NCI-H1417 (cell line): ENCODE data around the gene PRPH.
"Not testable (repeated sequence)": the region's sequence is repeated elsewhere in the genome, so short reads cannot be mapped to it uniquely, and the experiment has no call there.

Experiments
- DNase-seq, 3 experiments: peaks; one replicate each; lab custom pipeline; 2025; lab: John Stamatoyannopoulos, UW

Gene PRPH

DNA sequence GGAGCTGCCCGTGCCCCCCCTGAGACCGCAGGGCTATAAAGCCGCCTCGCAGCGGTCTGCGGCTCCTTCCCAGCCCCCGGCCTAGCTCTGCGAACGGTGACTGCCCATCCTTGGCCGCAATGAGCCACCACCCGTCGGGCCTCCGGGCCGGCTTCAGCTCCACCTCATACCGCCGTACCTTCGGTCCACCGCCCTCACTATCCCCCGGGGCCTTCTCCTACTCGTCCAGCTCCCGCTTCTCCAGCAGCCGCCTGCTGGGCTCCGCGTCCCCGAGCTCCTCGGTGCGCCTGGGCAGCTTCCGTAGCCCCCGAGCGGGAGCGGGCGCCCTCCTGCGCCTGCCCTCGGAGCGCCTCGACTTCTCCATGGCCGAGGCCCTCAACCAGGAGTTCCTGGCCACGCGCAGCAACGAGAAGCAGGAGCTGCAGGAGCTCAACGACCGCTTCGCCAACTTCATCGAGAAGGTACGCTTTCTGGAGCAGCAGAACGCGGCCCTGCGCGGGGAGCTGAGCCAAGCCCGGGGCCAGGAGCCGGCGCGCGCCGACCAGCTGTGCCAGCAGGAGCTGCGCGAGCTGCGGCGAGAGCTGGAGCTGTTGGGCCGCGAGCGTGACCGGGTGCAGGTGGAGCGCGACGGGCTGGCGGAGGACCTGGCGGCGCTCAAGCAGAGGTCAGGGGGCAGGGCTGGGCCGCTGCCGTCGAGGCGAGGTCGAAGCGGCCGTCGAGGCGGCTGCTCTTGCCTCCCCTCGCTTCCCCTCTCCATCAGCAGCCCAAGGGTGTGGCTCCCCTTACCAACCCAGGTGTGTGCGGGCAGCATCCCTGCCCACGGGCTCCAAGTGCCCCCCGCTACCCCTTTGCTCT is at the start of gene PRPH:
Gene PRPH (plus strand): TSS at position 66 of the 855 bp plus-strand sequence. CDS start 54 bp downstream, at position 120.
- peak in 1 of 3 experiments; percentile 48 for DNase-seq

GRCh38 chr12:49251357-49251756 is 43.6 kb upstream of the PRPH start:
- no peak for DNase-seq

DNA sequence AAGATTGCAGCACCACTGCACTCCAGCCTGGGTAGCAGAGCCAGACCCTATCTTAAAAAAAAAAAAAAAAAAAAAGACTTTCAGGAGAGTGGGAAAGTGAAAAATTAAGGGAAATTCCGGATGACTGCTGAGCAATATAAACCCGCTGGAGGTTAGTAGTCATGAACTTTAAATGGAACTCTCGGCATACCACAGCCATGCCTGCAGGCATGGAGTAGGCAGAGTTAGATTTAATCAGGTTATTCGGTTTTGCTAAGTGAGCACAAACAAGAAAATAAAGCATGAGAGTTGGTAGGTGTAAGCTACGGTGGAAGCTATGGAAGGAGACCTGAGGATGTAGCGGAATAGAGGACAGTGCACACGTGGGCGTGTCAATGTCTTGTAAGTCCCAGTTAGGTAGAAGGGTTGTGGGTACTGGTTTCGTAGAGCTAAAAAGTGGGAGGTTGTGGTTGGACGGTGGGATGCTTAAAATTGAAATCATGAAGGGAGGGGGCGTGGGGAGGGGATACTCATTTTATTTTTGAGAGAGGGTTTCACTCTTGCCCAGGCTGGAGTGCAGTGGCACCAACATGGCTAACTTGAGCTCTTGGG is 41.8 kb upstream of the PRPH start:
- no peak for DNase-seq

DNA sequence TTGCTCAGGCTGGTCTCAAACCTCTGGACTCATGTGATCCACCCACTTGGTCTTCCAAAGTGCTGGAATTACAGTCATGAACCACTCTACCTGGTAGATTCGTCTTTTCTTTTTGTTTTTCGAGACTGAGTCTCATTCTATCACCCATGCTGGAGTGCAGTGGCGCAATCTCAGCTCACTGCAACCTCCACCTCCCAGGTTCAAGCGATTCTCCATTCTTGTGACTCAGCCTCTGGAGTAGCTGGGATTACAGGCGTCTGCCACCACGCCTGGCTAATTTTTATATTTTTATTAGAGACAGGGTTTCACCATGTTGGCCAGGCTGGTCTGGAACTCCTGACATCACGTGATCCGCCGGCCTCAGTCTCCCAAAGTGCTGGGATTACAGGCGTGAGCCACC is 39.5 kb upstream of the PRPH start:
- DNase-seq, result not testable (repeated sequence)

- no peak for DNase-seq
Measured at GRCh38 chr12:49255857-49256637, 38.9 kb upstream of the PRPH start.

DNA sequence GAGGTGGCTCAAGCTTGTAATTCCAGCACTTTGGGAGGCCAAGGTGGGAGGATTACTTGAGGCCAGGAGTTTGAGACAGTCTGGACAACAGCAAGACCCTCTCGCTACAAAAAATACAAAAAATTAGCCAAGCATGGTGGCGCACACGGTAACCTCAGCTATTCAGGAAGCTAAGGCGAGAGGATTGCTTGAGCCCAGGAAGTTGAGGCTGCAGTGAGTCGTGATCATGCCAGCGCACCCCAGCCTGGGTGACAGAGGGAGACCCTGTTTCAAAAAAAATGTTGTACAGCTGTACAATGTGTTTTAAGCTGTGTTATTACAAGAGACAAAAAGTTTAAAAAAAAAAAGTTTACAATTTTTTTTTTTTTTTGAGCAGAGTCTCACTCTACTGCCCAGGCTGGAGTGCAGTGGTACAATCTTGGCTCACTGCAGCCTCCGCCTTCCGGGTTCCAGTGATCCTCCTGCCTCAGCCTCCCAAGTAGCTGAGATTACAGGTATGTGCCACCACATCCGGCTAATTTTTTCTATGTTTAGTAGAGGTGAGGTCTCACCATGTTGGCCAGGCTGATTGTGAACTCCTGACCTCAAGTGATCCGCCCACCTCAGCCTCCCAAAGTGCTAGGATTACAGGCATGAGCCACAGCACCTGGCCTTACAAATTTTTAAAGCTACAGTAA is 37.3 kb upstream of the PRPH start:
- not testable (repeated sequence) for DNase-seq

GRCh38 chr12:49259452-49259851 is 35.5 kb upstream of the PRPH start:
- no peak for DNase-seq

- DNase-seq, result no peak
Measured at GRCh38 chr12:49260166-49260565, 34.8 kb upstream of the PRPH start.

GRCh38 chr12:49260571-49261363 is 34.2 kb upstream of the PRPH start:
- DNase-seq, result no peak

GRCh38 chr12:49261721-49262120 is 33.2 kb upstream of the PRPH start:
- no peak for DNase-seq

GRCh38 chr12:49263400-49263763 is 31.6 kb upstream of the PRPH start:
- no peak for DNase-seq

- peak; percentile 59 to 95 (median 89) for DNase-seq
Measured at GRCh38 chr12:49264466-49264872, 30.5 kb upstream of the PRPH start.

- peak; percentile 95 to 97 (median 97) for DNase-seq
Measured at GRCh38 chr12:49264873-49265792, 29.8 kb upstream of the PRPH start, which contains the start of gene TUBA1C. TUBA1C (plus strand) TSS chr12:49265082; CDS start chr12:49265182, 100 bp downstream.

DNA sequence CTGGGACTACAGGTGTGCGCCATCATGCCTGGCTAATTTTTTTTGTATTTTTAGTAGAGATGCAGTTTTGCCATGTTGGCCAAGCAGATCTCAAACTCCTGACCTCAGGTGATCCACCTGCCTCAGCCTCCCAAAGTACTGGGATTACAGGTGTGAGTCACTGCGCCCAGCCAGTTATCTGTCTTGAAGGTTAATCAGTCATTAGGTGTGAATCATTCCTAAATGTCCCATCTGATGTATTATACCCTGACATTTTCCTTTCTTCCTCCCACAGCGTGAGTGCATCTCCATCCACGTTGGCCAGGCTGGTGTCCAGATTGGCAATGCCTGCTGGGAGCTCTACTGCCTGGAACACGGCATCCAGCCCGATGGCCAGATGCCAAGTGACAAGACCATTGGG is 25.8 kb upstream of the PRPH start:
- DNase-seq, result not testable (repeated sequence)

- DNase-seq, result peak in 1 of 3 experiments; percentile 29
Measured at GRCh38 chr12:49272790-49273725, 21.9 kb upstream of the PRPH start.

DNA sequence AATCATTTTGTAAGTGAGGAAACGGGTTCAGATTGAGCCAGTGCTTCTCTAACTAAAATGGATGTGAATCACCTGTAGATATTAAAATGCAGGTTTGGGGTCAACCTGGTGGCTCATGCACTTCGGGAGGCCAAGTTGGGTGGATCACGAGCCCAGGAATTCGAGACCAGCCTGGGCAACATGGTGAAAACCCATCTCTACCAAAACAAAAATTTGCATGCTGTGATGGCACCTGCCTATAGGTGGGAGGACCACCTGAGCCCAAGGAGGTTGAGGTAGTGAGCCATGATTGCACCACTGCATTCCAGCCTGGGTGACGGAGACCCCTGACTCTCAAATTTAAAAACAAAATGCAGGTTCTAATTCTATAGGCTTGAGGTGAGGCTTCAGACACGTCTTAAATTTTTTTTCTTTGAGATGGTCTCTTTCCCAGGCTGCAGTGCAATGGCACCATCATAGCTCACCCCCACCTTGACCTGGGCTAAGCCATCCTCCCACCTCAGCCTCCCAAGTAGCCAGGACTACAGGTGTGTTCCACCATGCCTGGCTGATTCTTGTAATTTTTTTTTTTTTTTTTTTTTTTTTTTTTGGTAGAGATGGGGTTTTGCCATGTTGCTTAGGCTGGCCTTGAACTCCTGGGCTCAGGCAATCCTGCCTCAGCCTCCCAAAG is 21.1 kb upstream of the PRPH start:
- no peak for DNase-seq

GRCh38 chr12:49274396-49275069 is 20.4 kb upstream of the PRPH start:
- no peak for DNase-seq
